Measurements from ENCODE around the gene TMEM200B.

- TF ChIP-seq CTCF (conservative IDR thresholded peaks at IDR 0.05 in 1 of 2, IDR thresholded peaks at IDR 0.05 in 1 of 2; ENCODE audit: extremely low read depth in 1 of 2, insufficient read depth in 1 of 2, low read depth in 1 of 2, low read length in 2 of 2) (no peak), EZH2 (IDR thresholded peaks at IDR 0.05; ENCODE audit: borderline replicate concordance, low read length) (no peak)
These were observed 12.8 kb upstream of the TMEM200B start for GRCh38 chr1:29136391-29136915.
